NCI-H2196 (cell line): ENCODE measurements around the gene WWOX.
A peak's percentile ranks its signal among the peaks of the same experiment; 100 is the strongest.
"Not testable (repeated sequence)": the region's sequence is repeated elsewhere in the genome, so short reads cannot be mapped to it uniquely, and the experiment has no call there.

Experiments
- DNase-seq: peaks from one replicate; lab custom pipeline; 2025; ENCODE audit not compliant: unreplicated experiment; lab: John Stamatoyannopoulos, UW

Gene WWOX

GRCh38 chr16:78513838-78514237 lies 414.4 kb downstream of the WWOX start:
- DNase-seq = no peak

GRCh38 chr16:78514888-78515287 lies 415.4 kb downstream of the WWOX start:
- not testable (repeated sequence) for DNase-seq

GRCh38 chr16:78515421-78515820 lies 416.0 kb downstream of the WWOX start:
- DNase-seq = no peak

GRCh38 chr16:78516006-78516736 lies 416.7 kb downstream of the WWOX start:
- no peak for DNase-seq

GRCh38 chr16:78519896-78520295 lies 420.4 kb downstream of the WWOX start:
- DNase-seq = no peak

- DNase-seq = no peak
Measured at GRCh38 chr16:78520470-78520869, 421.0 kb downstream of the WWOX start.

GRCh38 chr16:78522327-78522726 lies 422.9 kb downstream of the WWOX start:
- no peak for DNase-seq

GRCh38 chr16:78523212-78523985 lies 423.9 kb downstream of the WWOX start:
- DNase-seq = no peak

- no peak for DNase-seq
Measured at GRCh38 chr16:78524066-78524595, 424.7 kb downstream of the WWOX start.

GRCh38 chr16:78528265-78528664 lies 428.8 kb downstream of the WWOX start:
- no peak for DNase-seq

- DNase-seq = no peak
Measured at GRCh38 chr16:78529881-78530280, 430.4 kb downstream of the WWOX start.

- DNase-seq = no peak
Measured at GRCh38 chr16:78530283-78530682, 430.8 kb downstream of the WWOX start.

GRCh38 chr16:78535098-78535497 lies 435.6 kb downstream of the WWOX start:
- no peak for DNase-seq

GRCh38 chr16:78537511-78537910 lies 438.1 kb downstream of the WWOX start:
- DNase-seq = no peak

- DNase-seq = no peak
Measured at GRCh38 chr16:78538292-78538691, 438.8 kb downstream of the WWOX start.

GRCh38 chr16:78538919-78539318 lies 439.5 kb downstream of the WWOX start:
- DNase-seq = no peak

GRCh38 chr16:78542419-78542818 lies 443.0 kb downstream of the WWOX start:
- DNase-seq = no peak

- DNase-seq = no peak
Measured at GRCh38 chr16:78543023-78543422, 443.6 kb downstream of the WWOX start.

- DNase-seq = no peak
Measured at GRCh38 chr16:78549366-78549765, 449.9 kb downstream of the WWOX start.

GRCh38 chr16:78551487-78552085 lies 452.1 kb downstream of the WWOX start:
- peak; percentile 64 for DNase-seq

- peak; percentile 5 for DNase-seq
Measured at GRCh38 chr16:78552106-78552675, 452.7 kb downstream of the WWOX start.
